HCT116 (cell line): ENCODE data around the gene SMG6. TPM values are rescaled to one million over a fixed set of nuclear protein-coding genes. Genes with fewer than 3 reads are reported as not detected.
A peak's percentile ranks its signal among the peaks of the same experiment; 100 is the strongest.

ENCODE experiments used
- ATAC-seq: fragments of 200-7000 bp; cut with Tn5 transposase; 2 replicates; pipeline ENCODE4 v1.9.1; 2020; ENCODE audit warnings: mild to moderate bottlenecking, moderate library complexity
- BruUV-seq: library from RNA; stranded (reverse); fragments of 400-500 nt; replicated peaks from 2 replicates; lab custom pipeline; 2021; lab: Mats Ljungman, UMichigan
- CTCF ChIA-PET: fragments of 300-600 bp; sonication (Branson Sonifier 250); formaldehyde crosslinking; loops from one replicate; lab custom pipeline; 2021; ENCODE audit warnings: antibody characterized with exemption; lab: Charles Lee
- POLR2A ChIA-PET: fragments of 300-600, 350-600 bp; sonication (Branson Sonifier 250); formaldehyde crosslinking; loops from one replicate; lab custom pipeline; 2021; ENCODE audit warnings: antibody characterized with exemption; lab: Charles Lee
- RAD21 ChIA-PET, 2 experiments: fragments of 300-600 bp; sonication (Branson Sonifier 250); formaldehyde crosslinking; loops; one replicate each; lab custom pipeline; 2023; ENCODE audit warnings: low total read pairs in 2 of 2; ENCODE audit not compliant: uncharacterized antibody in 2 of 2, unreplicated experiment in 2 of 2, low non-redundant PET in 1 of 2; lab: Charles Lee
- DNase-seq: peaks from one replicate; pipeline ENCODE4 v3.0.0-alpha.2; 2010; ENCODE audit warnings: low read depth, low spot score
- H2AFZ ChIP-seq: fragments of 200-600 bp; shearing (Covaris generic), sonication (generic); 2 replicates; pipeline ENCODE4 v1.6.1; 2017; ENCODE audit warnings: low read depth, mixed run types, mixed read lengths, antibody characterized with exemption, low read length; ENCODE audit not compliant: poor library complexity, severe bottlenecking
- H3K27ac ChIP-seq: 2 replicates; pipeline ENCODE4 v1.5.1; 2012; ENCODE audit warnings: low read depth, low read length
- H3K27me3 ChIP-seq: fragments of 200-600 bp; sonication (generic); 2 replicates; pipeline ENCODE4 v1.6.1; 2016; ENCODE audit warnings: mixed run types, low read length, mixed read lengths; ENCODE audit not compliant: insufficient read depth
- H3K36me3 ChIP-seq, 2 experiments: fragments of 200-500 bp in 1 of 2; fragments of 200-600 bp in 1 of 2; sonication (Bioruptor generic) in 1 of 2; sonication (generic) in 1 of 2; 2 replicates each; pipeline versions ENCODE4 v1.5.1 to v1.6.1; 2014 to 2016; ENCODE audit warnings: low read length in 2 of 2, inconsistent platforms in 1 of 2, mixed read lengths in 1 of 2, mixed run types in 1 of 2; ENCODE audit not compliant: insufficient read depth in 2 of 2, control insufficient read depth in 1 of 2
- H3K4me1 ChIP-seq, 2 experiments: fragments of 200-600 bp in 1 of 2; sonication (generic) in 1 of 2; 2 replicates each; pipeline versions ENCODE4 v1.5.1 to v1.6.1; 2012 to 2017; ENCODE audit warnings: low read length in 2 of 2, inconsistent platforms in 1 of 2, mild to moderate bottlenecking in 1 of 2, mixed read lengths in 1 of 2, mixed run types in 1 of 2, moderate library complexity in 1 of 2; ENCODE audit not compliant: insufficient read depth in 2 of 2, control insufficient read depth in 1 of 2
- H3K4me2 ChIP-seq: fragments of 200-600 bp; sonication (generic); 2 replicates; pipeline ENCODE4 v1.6.1; 2017; ENCODE audit warnings: mixed run types, low read length, mixed read lengths
- H3K4me3 ChIP-seq, 2 experiments: fragments of 200-600 bp in 1 of 2; sonication (generic) in 1 of 2; replicated peaks in 1 of 2; 2 replicates each; pipeline ENCODE4 v1.5.1; 2011 to 2016; ENCODE audit warnings: low read length in 2 of 2, control low read depth in 1 of 2, low read depth in 1 of 2, mild to moderate bottlenecking in 1 of 2, mixed read lengths in 1 of 2, mixed run types in 1 of 2
- H3K79me2 ChIP-seq: fragments of 200-600 bp; sonication (generic); 2 replicates; pipeline ENCODE4 v1.6.1; 2017; ENCODE audit warnings: mild to moderate bottlenecking, mixed run types, low read length, moderate library complexity, mixed read lengths; ENCODE audit not compliant: insufficient read depth
- H3K9ac ChIP-seq: fragments of 200-600 bp; sonication (generic); 2 replicates; pipeline ENCODE4 v1.6.1; 2016; ENCODE audit warnings: low read length, mixed read lengths
- H3K9me2 ChIP-seq: fragments of 200-600 bp; sonication (generic), shearing (Covaris generic); 2 replicates; pipeline ENCODE4 v1.6.1; 2017; ENCODE audit warnings: mixed run types, mild to moderate bottlenecking, moderate library complexity; ENCODE audit not compliant: insufficient read depth
- H3K9me3 ChIP-seq, 2 experiments: fragments of 200-500 bp in 1 of 2; fragments of 200-600 bp in 1 of 2; sonication (Bioruptor generic) in 1 of 2; sonication (generic) in 1 of 2; 2 replicates each; pipeline ENCODE4 v1.6.1; 2014 to 2017; ENCODE audit warnings: low read length in 2 of 2, mixed read lengths in 2 of 2, inconsistent platforms in 1 of 2, low read depth in 1 of 2, mild to moderate bottlenecking in 1 of 2, mixed run types in 1 of 2, moderate library complexity in 1 of 2; ENCODE audit not compliant: control insufficient read depth in 1 of 2, insufficient read depth in 1 of 2
- H4K20me1 ChIP-seq: fragments of 200-600 bp; sonication (generic), shearing (Covaris generic); 2 replicates; pipeline ENCODE4 v1.6.1; 2017; ENCODE audit warnings: mixed run types, mild to moderate bottlenecking, moderate library complexity; ENCODE audit not compliant: insufficient read depth
- CEBPB ChIP-seq: IDR thresholded peaks from 2 replicates; pipeline ENCODE4 v1.6.1; 2012; ENCODE audit warnings: low read depth
- CTCF ChIP-seq, 3 experiments: fragments of 200-600 bp in 1 of 3; sonication (generic) in 1 of 3; IDR thresholded peaks in 2 of 3; conservative IDR thresholded peaks in 1 of 3; 2 replicates each; pipeline ENCODE4 v1.5.1; 2012 to 2017; ENCODE audit warnings: low read depth in 2 of 3, low read length in 2 of 3, antibody characterized with exemption in 1 of 3, borderline replicate concordance in 1 of 3, control low read depth in 1 of 3, mild to moderate bottlenecking in 1 of 3, mixed read lengths in 1 of 3, mixed run types in 1 of 3, moderate library complexity in 1 of 3; ENCODE audit not compliant: insufficient read depth in 1 of 3
- RAD21 ChIP-seq: IDR thresholded peaks from 2 replicates; pipeline ENCODE4 v1.6.1; 2012; ENCODE audit warnings: low read depth, mild to moderate bottlenecking
- TCF7L2 ChIP-seq: IDR thresholded peaks from 2 replicates; pipeline ENCODE4 v1.7.0; 2011; ENCODE audit warnings: borderline replicate concordance, inconsistent platforms; ENCODE audit not compliant: insufficient read depth, insufficient read length; ENCODE audit errors: extremely low read depth
- intact Hi-C: fragments of 100-400 bp; cut with micrococcal nuclease; formaldehyde crosslinking; loops from 2 replicates; pipeline ENCODE4 v1.10.0; 2022
- total RNA-seq: library from RNA; stranded (reverse); gene quantifications from one replicate; pipeline ENCODE4 v1.2.1, GENCODE V29; 2021; ENCODE audit not compliant: unreplicated experiment

The SMG6 gene
- total RNA-seq, 1 experiment from 2014 or later: 23.1 TPM

DNA sequence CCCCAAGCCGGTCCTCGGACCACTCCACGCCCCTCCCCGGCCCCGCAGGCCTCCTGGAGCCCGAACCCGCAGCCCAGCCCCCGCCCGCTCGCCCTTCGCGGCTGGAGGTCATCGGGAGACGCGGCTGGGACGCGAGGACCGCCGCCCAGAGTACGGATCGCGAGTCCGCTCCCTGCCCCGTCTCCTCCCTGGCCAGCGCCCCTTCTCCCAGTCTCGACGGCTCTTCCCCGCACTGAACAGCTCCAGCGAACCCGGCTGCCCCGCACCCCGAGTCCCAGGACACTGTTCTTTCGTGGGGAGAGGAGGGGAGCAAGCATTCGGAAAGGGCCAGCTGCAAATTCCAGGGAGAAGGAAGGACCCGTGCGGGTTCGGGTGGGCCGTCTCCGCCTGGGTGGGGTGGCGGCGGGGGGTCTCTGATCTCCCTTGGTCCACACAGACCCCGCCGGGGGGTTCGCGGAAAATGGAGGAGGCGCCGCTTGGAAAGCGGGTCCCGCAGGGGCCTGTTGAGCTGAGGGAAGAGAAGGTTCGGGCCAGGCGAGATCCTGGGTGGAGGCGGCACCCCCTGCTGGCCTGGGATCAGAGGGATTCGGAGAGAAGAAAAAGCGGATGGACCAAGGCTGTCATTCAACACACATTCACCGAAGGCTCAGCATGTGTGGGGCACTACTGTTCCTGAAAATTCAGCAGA lies 277.8 kb downstream of the SMG6 start:
- no peaks in the 10 kb centered on the region for H3K9me3 ChIP-seq
- no TSS peak for BruUV-seq
- peak overlapping the region; percentile 92 for H3K4me2 ChIP-seq
- no peaks in the 10 kb centered on the region for H3K36me3 ChIP-seq
- H3K4me1 ChIP-seq: peaks cover 11 to 32% of the 10 kb centered on the region in 2 experiments; a peak in 3 of 4 replicates
- no peaks in the 10 kb centered on the region for H3K9me2 ChIP-seq
- peak overlapping the region; percentile 38 for H2AFZ ChIP-seq
- TF ChIP-seq CTCF (IDR thresholded peaks at IDR 0.05 in 2 of 3, conservative IDR thresholded peaks at IDR 0.05 in 1 of 3; ENCODE audit: borderline replicate concordance in 1 of 3, insufficient read depth in 1 of 3, low read depth in 2 of 3, low read length in 2 of 3): peak; percentile 66 to 74 (median 69)
- TF ChIP-seq CEBPB: no peak
- TF ChIP-seq TCF7L2: peak; percentile 77
- TF ChIP-seq RAD21: peak; percentile 83
- ATAC-seq (peak; percentile 32), DNase-seq (no peak)
- H3K27me3 ChIP-seq: no peaks in the 10 kb centered on the region
- peak overlapping the region; percentile 63 for H3K9ac ChIP-seq
- H3K27ac ChIP-seq: peak overlapping the region; percentile 16; the same call in 1 of the 2 replicates
- ChIA-PET CTCF (interaction anchor here (0.6 to 3.9 kb wide), 13 partner anchors 17 to 452 kb away, joined by 3 to 76 read pairs (median 4); partner anchors contain the start of gene RILP), POLR2A (interaction anchor here (0.7 to 1.5 kb wide), 2 partner anchors 98 to 117 kb away, joined by 5 to 6 read pairs; no protein-coding TSS in a partner anchor), RAD21 (interaction anchor here (0.6 to 2.7 kb wide), 4 partner anchors 102 to 117 kb away, joined by 3 to 16 read pairs (median 8); no protein-coding TSS in a partner anchor)
- H3K79me2 ChIP-seq: peaks cover 1% of the 10 kb centered on the region; the same call in 1 of the 2 replicates
- no peaks in the 10 kb centered on the region for H4K20me1 ChIP-seq
- peak overlapping the region; percentile 58 to 63 for H3K4me3 ChIP-seq
- intact Hi-C loops: loop anchor here (1.0 kb wide), 1 partner anchor 117 kb away; no protein-coding TSS in a partner anchor
